Activated naive CD4-positive, alpha-beta T cell treated with anti-CD3 and anti-CD28 coated beads, Interleukin-2, amount 10 ng/mL, durations not matched to agents 7 days and 5 days (primary cell): Measurements from ENCODE around the gene ICAM2.
"Not testable (repeated sequence)": the region's sequence is repeated elsewhere in the genome, so short reads cannot be mapped to it uniquely, and the experiment has no call there.

Experiments
- CTCF ChIA-PET: fragments of 350-600 bp; sonication (Branson Sonifier 250); formaldehyde crosslinking; loops from one replicate; lab custom pipeline; 2021; ENCODE audit warnings: antibody characterized with exemption; lab: Charles Lee
- DNase-seq: peaks from one replicate; pipeline ENCODE4 v3.0.0-alpha.2; 2020
- H3K27ac Mint-ChIP-seq: one replicate; pipeline ENCODE4 v1.8.0; 2021; ENCODE audit warnings: mild to moderate bottlenecking, moderate library complexity, mixed read lengths
- H3K27me3 Mint-ChIP-seq: one replicate; pipeline ENCODE4 v1.8.0; 2021; ENCODE audit warnings: mild to moderate bottlenecking, mixed read lengths
- H3K36me3 Mint-ChIP-seq: one replicate; pipeline ENCODE4 v1.8.0; 2021; ENCODE audit warnings: mixed read lengths
- H3K4me1 Mint-ChIP-seq: one replicate; pipeline ENCODE4 v1.8.0; 2021; ENCODE audit warnings: mixed read lengths
- H3K4me3 Mint-ChIP-seq: one replicate; pipeline ENCODE4 v1.8.0; 2021; ENCODE audit warnings: mild to moderate bottlenecking, moderate library complexity, mixed read lengths
- H3K9me3 Mint-ChIP-seq: one replicate; pipeline ENCODE4 v1.8.0; 2021; ENCODE audit warnings: mixed read lengths

ICAM2 gene

GRCh38 chr17:64016974-64017373 is 3.5 kb downstream of the ICAM2 start:
- CTCF ChIA-PET: interaction anchor here (0.5 to 3.1 kb wide), 10 partner anchors 8 to 117 kb away, joined by 3 to 19 read pairs (median 8); no protein-coding TSS in a partner anchor
- H3K27ac Mint-ChIP-seq: peak overlapping the region; percentile 92
- H3K36me3 Mint-ChIP-seq: peaks cover 36% of the 10 kb centered on the region
- peak overlapping the region; percentile 78 for H3K4me3 Mint-ChIP-seq
- H3K27me3 Mint-ChIP-seq: no peaks in the 10 kb centered on the region
- peaks cover 69% of the 10 kb centered on the region for H3K4me1 Mint-ChIP-seq
- H3K9me3 Mint-ChIP-seq: no peaks in the 10 kb centered on the region
- no peak for DNase-seq

DNA sequence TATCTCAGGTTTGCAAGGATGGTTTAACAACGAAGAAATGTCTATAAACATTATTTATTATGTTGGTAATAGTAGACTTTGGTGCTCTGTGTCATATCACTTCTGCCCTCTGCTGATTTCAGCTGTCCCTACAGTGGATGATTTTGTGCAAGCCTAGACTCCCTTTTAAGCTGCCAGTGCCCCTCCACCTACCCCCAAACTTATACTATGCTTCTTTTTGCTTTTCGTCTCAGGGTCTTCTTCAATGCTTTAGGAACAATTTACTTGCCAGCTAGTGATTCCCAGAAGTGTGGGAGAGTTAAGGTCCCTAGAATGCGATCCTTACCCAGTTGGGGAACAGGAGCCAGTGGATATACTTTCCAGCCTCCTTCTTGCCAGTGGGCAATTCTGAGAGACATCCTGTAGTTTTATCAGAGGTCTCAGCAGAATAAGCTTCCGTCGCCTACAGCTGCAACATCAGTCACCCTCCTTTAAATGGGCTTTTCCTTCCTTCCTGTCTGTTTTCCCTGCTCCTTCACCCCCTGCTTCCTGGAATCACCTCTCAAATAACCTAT is 4.1 kb downstream of the ICAM2 start:
- CTCF ChIA-PET: interaction anchor here (0.5 to 3.1 kb wide), 11 partner anchors 9 to 117 kb away, joined by 3 to 19 read pairs (median 7); no protein-coding TSS in a partner anchor
- Mint-ChIP-seq H3K27me3 (no peaks in the 10 kb centered on the region), H3K27ac (peak overlapping the region; percentile 92), H3K4me3 (peak overlapping the region; percentile 78), H3K9me3 (no peaks in the 10 kb centered on the region), H3K4me1 (peaks cover 69% of the 10 kb centered on the region), H3K36me3 (peaks cover 42% of the 10 kb centered on the region)
- peak; percentile 20 for DNase-seq

GRCh38 chr17:64015447-64015846 is 5.0 kb downstream of the ICAM2 start:
- CTCF ChIA-PET: no interaction called here
- peak; percentile 7 for DNase-seq
- peak overlapping the region; percentile 78 for H3K4me3 Mint-ChIP-seq
- H3K27me3 Mint-ChIP-seq: no peaks in the 10 kb centered on the region
- H3K27ac Mint-ChIP-seq: peak overlapping the region; percentile 92
- H3K9me3 Mint-ChIP-seq: no peaks in the 10 kb centered on the region
- peaks cover 68% of the 10 kb centered on the region for H3K4me1 Mint-ChIP-seq
- peaks cover 49% of the 10 kb centered on the region for H3K36me3 Mint-ChIP-seq

GRCh38 chr17:64009571-64010402 is 10.6 kb downstream of the ICAM2 start:
- CTCF ChIA-PET: no interaction called here
- no peak overlapping the region for H3K4me3 Mint-ChIP-seq
- no peak overlapping the region for H3K27ac Mint-ChIP-seq

GRCh38 chr17:64008830-64009229 is 11.6 kb downstream of the ICAM2 start:
- peaks cover 65% of the 10 kb centered on the region for H3K4me1 Mint-ChIP-seq
- no peak overlapping the region for H3K4me3 Mint-ChIP-seq
- no peaks in the 10 kb centered on the region for H3K27me3 Mint-ChIP-seq
- CTCF ChIA-PET: no interaction called here
- peak; percentile 11 for DNase-seq
- no peak overlapping the region for H3K27ac Mint-ChIP-seq
- no peaks in the 10 kb centered on the region for H3K9me3 Mint-ChIP-seq
- peaks cover 64% of the 10 kb centered on the region for H3K36me3 Mint-ChIP-seq

More at GRCh38 chr17:64009571-64010402, 10.6 kb downstream of the ICAM2 start:
- peak; percentile 3 for DNase-seq
- Mint-ChIP-seq H3K9me3 (no peaks in the 10 kb centered on the region), H3K27me3 (no peaks in the 10 kb centered on the region), H3K4me1 (peaks cover 74% of the 10 kb centered on the region), H3K36me3 (peaks cover 62% of the 10 kb centered on the region)

DNA sequence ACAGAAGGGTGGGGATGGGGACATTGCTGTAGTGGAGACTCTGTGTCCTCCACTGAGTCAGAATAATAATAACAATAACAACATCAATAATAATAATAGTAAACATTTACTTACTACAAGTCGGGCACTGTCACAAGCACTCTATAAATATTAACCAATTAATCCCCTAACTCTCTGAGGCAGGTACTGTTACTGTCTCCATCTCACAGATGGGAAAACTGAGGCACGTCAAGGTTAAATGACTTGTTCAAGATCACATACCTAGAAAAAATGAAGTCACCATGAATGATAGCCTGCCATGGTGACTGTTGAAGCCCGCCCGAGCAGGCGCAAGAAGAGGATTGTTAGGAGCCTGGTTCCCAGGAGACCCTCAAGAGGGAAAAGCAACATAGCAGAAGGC is 12.1 kb downstream of the ICAM2 start:
- CTCF ChIA-PET: no interaction called here
- H3K9me3 Mint-ChIP-seq: no peaks in the 10 kb centered on the region
- peaks cover 68% of the 10 kb centered on the region for H3K36me3 Mint-ChIP-seq
- H3K4me1 Mint-ChIP-seq: peaks cover 61% of the 10 kb centered on the region
- H3K4me3 Mint-ChIP-seq: no peak overlapping the region
- peak overlapping the region; percentile 15 for H3K27ac Mint-ChIP-seq
- peak; percentile 10 for DNase-seq
- H3K27me3 Mint-ChIP-seq: no peaks in the 10 kb centered on the region

- H3K4me1 Mint-ChIP-seq: peaks cover 56% of the 10 kb centered on the region
- no peaks in the 10 kb centered on the region for H3K9me3 Mint-ChIP-seq
- no peaks in the 10 kb centered on the region for H3K27me3 Mint-ChIP-seq
- peaks cover 68% of the 10 kb centered on the region for H3K36me3 Mint-ChIP-seq
- no peak overlapping the region for H3K27ac Mint-ChIP-seq
- CTCF ChIA-PET: no interaction called here
- no peak overlapping the region for H3K4me3 Mint-ChIP-seq
- DNase-seq: peak; percentile 5
Measured at GRCh38 chr17:64007838-64008282, 12.6 kb downstream of the ICAM2 start.

GRCh38 chr17:64007089-64007837 is 13.2 kb downstream of the ICAM2 start:
- H3K36me3 Mint-ChIP-seq: peaks cover 64% of the 10 kb centered on the region
- CTCF ChIA-PET: interaction anchor here (1.0 to 2.1 kb wide), 2 partner anchors 16 to 19 kb away, joined by 3 to 8 read pairs; no protein-coding TSS in a partner anchor
- not testable (repeated sequence) for H3K27me3 Mint-ChIP-seq, H3K4me3 Mint-ChIP-seq, H3K9me3 Mint-ChIP-seq
- DNase-seq: peak; percentile 10
- peaks cover 53% of the 10 kb centered on the region for H3K4me1 Mint-ChIP-seq
- H3K27ac Mint-ChIP-seq: peak overlapping the region; percentile 33

- Mint-ChIP-seq H3K4me3 (no peak overlapping the region), H3K36me3 (peaks cover 63% of the 10 kb centered on the region), H3K27ac (no peak overlapping the region), H3K9me3 (no peaks in the 10 kb centered on the region), H3K27me3 (no peaks in the 10 kb centered on the region), H3K4me1 (peaks cover 47% of the 10 kb centered on the region)
- peak; percentile 8 for DNase-seq
- CTCF ChIA-PET: interaction anchor here (1.0 to 2.1 kb wide), 2 partner anchors 15 to 20 kb away, joined by 3 to 8 read pairs; no protein-coding TSS in a partner anchor
Measured at GRCh38 chr17:64006361-64007088, 13.9 kb downstream of the ICAM2 start.

GRCh38 chr17:64005734-64006167 is 14.7 kb downstream of the ICAM2 start:
- Mint-ChIP-seq H3K4me3 (no peak overlapping the region), H3K9me3 (no peaks in the 10 kb centered on the region), H3K36me3 (peaks cover 56% of the 10 kb centered on the region), H3K27me3 (no peaks in the 10 kb centered on the region), H3K27ac (peak overlapping the region; percentile 71), H3K4me1 (peaks cover 39% of the 10 kb centered on the region)
- DNase-seq: peak; percentile 3
- CTCF ChIA-PET: interaction anchor here (1.6 to 2.1 kb wide), 2 partner anchors 15 to 20 kb away, joined by 4 to 8 read pairs; no protein-coding TSS in a partner anchor

GRCh38 chr17:64004903-64005733 is 15.3 kb downstream of the ICAM2 start:
- no peaks in the 10 kb centered on the region for H3K9me3 Mint-ChIP-seq
- no peak overlapping the region for H3K4me3 Mint-ChIP-seq
- CTCF ChIA-PET: interaction anchor here (1.6 to 2.1 kb wide), 2 partner anchors 15 to 21 kb away, joined by 4 to 8 read pairs; no protein-coding TSS in a partner anchor
- H3K27me3 Mint-ChIP-seq: no peaks in the 10 kb centered on the region
- peaks cover 37% of the 10 kb centered on the region for H3K4me1 Mint-ChIP-seq
- DNase-seq: peak; percentile 17
- H3K27ac Mint-ChIP-seq: peak overlapping the region; percentile 71
- H3K36me3 Mint-ChIP-seq: peaks cover 50% of the 10 kb centered on the region

GRCh38 chr17:64004218-64004770 is 16.1 kb downstream of the ICAM2 start:
- CTCF ChIA-PET: interaction anchor here (1.6 kb wide), 1 partner anchor 14 kb away, joined by 4 read pairs; no protein-coding TSS in a partner anchor
- H3K27ac Mint-ChIP-seq: no peak overlapping the region
- H3K9me3 Mint-ChIP-seq: no peaks in the 10 kb centered on the region
- peak; percentile 5 for DNase-seq
- peaks cover 37% of the 10 kb centered on the region for H3K4me1 Mint-ChIP-seq
- H3K27me3 Mint-ChIP-seq: no peaks in the 10 kb centered on the region
- no peak overlapping the region for H3K4me3 Mint-ChIP-seq
- peaks cover 42% of the 10 kb centered on the region for H3K36me3 Mint-ChIP-seq
